Measurements from ENCODE around the gene PLPP1. TPM values are rescaled to one million over a fixed set of nuclear protein-coding genes. Genes with fewer than 3 reads are reported as not detected.

The PLPP1 gene
- total RNA-seq (2014; rRNA removed; shearing (Covaris generic)), result 77.8 and 89.4 TPM in 2 replicates

GRCh38 chr5:55534436-55535198 is at the start of gene PLPP1:
PLPP1 (minus strand) TSS chr5:55534964; CDS start chr5:55534629, 335 bp downstream.
- peak; percentile 81 for DNase-seq (ENCODE audit: low spot score)

- no peak for DNase-seq (ENCODE audit: low spot score)
These were observed 48.8 kb upstream of the PLPP1 start for GRCh38 chr5:55583578-55583977.

- DNase-seq (ENCODE audit: low spot score), result no peak
These were observed 47.5 kb upstream of the PLPP1 start for GRCh38 chr5:55582256-55582655.

GRCh38 chr5:55580042-55580441 is 45.3 kb upstream of the PLPP1 start:
- DNase-seq (ENCODE audit: low spot score), result no peak

- no peak for DNase-seq (ENCODE audit: low spot score)
These were observed 44.0 kb upstream of the PLPP1 start for GRCh38 chr5:55578771-55579170.

GRCh38 chr5:55577353-55578060 is 42.7 kb upstream of the PLPP1 start:
- DNase-seq (ENCODE audit: low spot score), result no peak

- DNase-seq (ENCODE audit: low spot score), result no peak
These were observed 41.9 kb upstream of the PLPP1 start for GRCh38 chr5:55576661-55577060.

GRCh38 chr5:55575815-55576583 is 41.2 kb upstream of the PLPP1 start:
- DNase-seq (ENCODE audit: low spot score), result peak; percentile 46

- no peak for DNase-seq (ENCODE audit: low spot score)
These were observed 37.8 kb upstream of the PLPP1 start for GRCh38 chr5:55572600-55572999.

GRCh38 chr5:55572020-55572419 is 37.3 kb upstream of the PLPP1 start:
- DNase-seq (ENCODE audit: low spot score), result no peak

GRCh38 chr5:55570570-55570969 is 35.8 kb upstream of the PLPP1 start:
- DNase-seq (ENCODE audit: low spot score), result no peak

GRCh38 chr5:55570026-55570425 is 35.3 kb upstream of the PLPP1 start:
- no peak for DNase-seq (ENCODE audit: low spot score)

- no peak for DNase-seq (ENCODE audit: low spot score)
These were observed 34.7 kb upstream of the PLPP1 start for GRCh38 chr5:55569513-55569865.

GRCh38 chr5:55568654-55569512 is 34.1 kb upstream of the PLPP1 start:
- DNase-seq (ENCODE audit: low spot score), result no peak

- DNase-seq (ENCODE audit: low spot score), result no peak
These were observed 30.0 kb upstream of the PLPP1 start for GRCh38 chr5:55564721-55565120.

- DNase-seq (ENCODE audit: low spot score), result no peak
These were observed 23.7 kb upstream of the PLPP1 start for GRCh38 chr5:55558484-55558883.

GRCh38 chr5:55557123-55557522 is 22.4 kb upstream of the PLPP1 start:
- DNase-seq (ENCODE audit: low spot score), result no peak

- DNase-seq (ENCODE audit: low spot score), result no peak
These were observed 19.9 kb upstream of the PLPP1 start for GRCh38 chr5:55554585-55555202.

- no peak for DNase-seq (ENCODE audit: low spot score)
These were observed 17.1 kb upstream of the PLPP1 start for GRCh38 chr5:55551904-55552303.

- DNase-seq (ENCODE audit: low spot score), result no peak
These were observed 16.6 kb upstream of the PLPP1 start for GRCh38 chr5:55551358-55551757.

- DNase-seq (ENCODE audit: low spot score), result no peak
These were observed 13.0 kb upstream of the PLPP1 start for GRCh38 chr5:55547781-55548180.
